SU-DHL-6 (cell line): ENCODE measurements around the gene IL36A.

Experiments
- CTCF ChIP-seq: fragments of 200-600 bp; sonication (generic); IDR thresholded peaks from one replicate; pipeline ENCODE4 v1.5.1; 2017; ENCODE audit warnings: antibody characterized with exemption, mild to moderate bottlenecking, low read length, moderate library complexity; ENCODE audit not compliant: insufficient read depth, poor library complexity, severe bottlenecking
- EZH2phosphoT487 ChIP-seq: fragments of 200-600 bp; sonication (generic), shearing (Covaris generic); conservative IDR thresholded peaks from 2 replicates; pipeline ENCODE4 v1.6.1; 2018; ENCODE audit warnings: mild to moderate bottlenecking, antibody characterized with exemption, low read length, moderate library complexity, mixed read lengths

- TF ChIP-seq CTCF (no peak), EZH2phosphoT487 (no peak)
Observed at GRCh38 chr2:112980537-112980936, 24.7 kb upstream of the IL36A start.
